SK-N-SH (cell line): Measurements from ENCODE around the gene ADAMTS17. TPM values are rescaled to one million over a fixed set of nuclear protein-coding genes. Genes with fewer than 3 reads are reported as not detected.

Experiments
- CTCF ChIA-PET: fragments of 300-600, 350-600 bp; formaldehyde crosslinking; extraction: SDS; loops from one replicate; lab custom pipeline; 2021; lab: Yijun Ruan, JAX
- POLR2A ChIA-PET: fragments of 350-600 bp; sonication (Branson Sonifier 250); formaldehyde crosslinking; extraction: SDS; loops from one replicate; lab custom pipeline; 2020; ENCODE audit warnings: antibody characterized with exemption, inconsistent platforms; lab: Yijun Ruan, JAX
- DNase-seq: peaks from one replicate; pipeline ENCODE4 v3.0.0; 2012
- H2AFZ ChIP-seq: fragments of 200-600 bp; sonication (generic); 2 replicates; pipeline ENCODE4 v1.8.1; 2016; ENCODE audit warnings: antibody characterized with exemption, mild to moderate bottlenecking, low read depth
- H3F3A ChIP-seq: fragments of 200-600 bp; sonication (generic); replicated peaks from 2 replicates; pipeline ENCODE3; 2016; ENCODE audit warnings: antibody characterized with exemption, mild to moderate bottlenecking; ENCODE audit not compliant: insufficient read depth
- H3K27ac ChIP-seq, 2 experiments: fragments of 200-500 bp in 1 of 2; fragments of 200-600 bp in 1 of 2; sonication (Bioruptor generic) in 1 of 2; sonication (generic), shearing (Covaris generic) in 1 of 2; 2 replicates each; pipeline versions ENCODE4 v1.5.1 to v1.6.1; 2014 to 2016; ENCODE audit warnings: low read depth in 2 of 2, inconsistent platforms in 1 of 2, low read length in 1 of 2, mild to moderate bottlenecking in 1 of 2, mixed read lengths in 1 of 2
- H3K27me3 ChIP-seq: fragments of 200-600 bp; sonication (generic), shearing (Covaris generic); 2 replicates; pipeline ENCODE4 v1.6.1; 2016; ENCODE audit warnings: mixed run types; ENCODE audit not compliant: insufficient read depth
- H3K36me3 ChIP-seq, 2 experiments: fragments of 200-500 bp in 1 of 2; fragments of 200-600 bp in 1 of 2; sonication (Bioruptor generic) in 1 of 2; sonication (generic) in 1 of 2; replicated peaks in 1 of 2; 2 replicates each; pipeline versions ENCODE3 to v1.5.1; 2014 to 2016; ENCODE audit warnings: low read length in 1 of 2, mild to moderate bottlenecking in 1 of 2; ENCODE audit not compliant: insufficient read depth in 2 of 2, control insufficient read depth in 1 of 2
- H3K4me1 ChIP-seq, 2 experiments: fragments of 200-500 bp in 1 of 2; fragments of 200-600 bp in 1 of 2; sonication (Bioruptor generic) in 1 of 2; sonication (generic), shearing (Covaris generic) in 1 of 2; 2 replicates each; pipeline versions ENCODE4 v1.5.1 to v1.6.1; 2014 to 2016; ENCODE audit warnings: low read depth in 1 of 2, low read length in 1 of 2, mixed run types in 1 of 2; ENCODE audit not compliant: insufficient read depth in 2 of 2, control insufficient read depth in 1 of 2
- H3K4me2 ChIP-seq: fragments of 200-600 bp; sonication (generic), shearing (Covaris generic); 2 replicates; pipeline ENCODE4 v1.6.1; 2017; ENCODE audit warnings: mixed run types
- H3K4me3 ChIP-seq, 2 experiments: fragments of 200-500 bp in 1 of 2; fragments of 200-600 bp in 1 of 2; sonication (Bioruptor generic) in 1 of 2; sonication (generic), shearing (Covaris generic) in 1 of 2; 2 replicates each; pipeline versions ENCODE4 v1.5.1 to v1.8.1; 2014 to 2016; ENCODE audit warnings: low read depth in 2 of 2, inconsistent platforms in 1 of 2, low read length in 1 of 2, mild to moderate bottlenecking in 1 of 2, mixed read lengths in 1 of 2, moderate library complexity in 1 of 2
- H3K79me2 ChIP-seq: fragments of 200-600 bp; sonication (generic); 2 replicates; pipeline ENCODE4 v1.8.1; 2017; ENCODE audit warnings: mild to moderate bottlenecking; ENCODE audit not compliant: insufficient read depth
- H3K9ac ChIP-seq: fragments of 200-600 bp; sonication (generic); 2 replicates; pipeline ENCODE4 v1.6.1; 2017; ENCODE audit warnings: mixed run types
- H3K9me2 ChIP-seq: fragments of 200-600 bp; sonication (generic); 2 replicates; pipeline ENCODE4 v1.6.1; 2017; ENCODE audit warnings: mixed run types
- H3K9me3 ChIP-seq: fragments of 200-600 bp; sonication (generic); 2 replicates; pipeline ENCODE4 v1.6.1; 2017; ENCODE audit warnings: mixed run types, mild to moderate bottlenecking, moderate library complexity
- H4K20me1 ChIP-seq: fragments of 200-600 bp; sonication (generic); 2 replicates; pipeline ENCODE4 v1.6.1; 2017; ENCODE audit warnings: mild to moderate bottlenecking, mixed run types; ENCODE audit not compliant: insufficient read depth
- ELF1 ChIP-seq: IDR thresholded peaks from 2 replicates; pipeline ENCODE4 v1.4.0; 2012
- EZH2phosphoT487 ChIP-seq: fragments of 200-600 bp; sonication (generic); IDR thresholded peaks from 2 replicates; pipeline ENCODE4 v1.6.1; 2017; ENCODE audit warnings: low read depth, mixed run types, mild to moderate bottlenecking, antibody characterized with exemption, moderate library complexity, borderline replicate concordance
- GATA2 ChIP-seq: sonication (generic); formaldehyde crosslinking; IDR thresholded peaks from 2 replicates; pipeline ENCODE4 v1.5.0; 2020; ENCODE audit warnings: mild to moderate bottlenecking, missing genetic modification reagents
- JUND ChIP-seq: IDR thresholded peaks from 2 replicates; pipeline ENCODE4 v1.4.0; 2012
- MXI1 ChIP-seq: IDR thresholded peaks from 2 replicates; pipeline ENCODE4 v1.6.1; 2012; ENCODE audit warnings: mild to moderate bottlenecking, low read depth, low read length, improper control_type of control experiment
- POLR2AphosphoS5 ChIP-seq: IDR thresholded peaks from 2 replicates; pipeline ENCODE4 v1.6.1; 2012; ENCODE audit warnings: low read depth, low read length
- RCOR1 ChIP-seq: fragments of 150-350 bp; IDR thresholded peaks from 2 replicates; pipeline ENCODE4 v1.6.1; 2017; ENCODE audit warnings: antibody characterized with exemption, low read length
- RFX5 ChIP-seq: IDR thresholded peaks from 2 replicates; pipeline ENCODE4 v1.6.1; 2012; ENCODE audit warnings: mild to moderate bottlenecking, improper control_type of control experiment, low read length
- SMC3 ChIP-seq: IDR thresholded peaks from 2 replicates; pipeline ENCODE4 v1.6.1; 2012; ENCODE audit warnings: low read depth, low read length, improper control_type of control experiment
- TAF1 ChIP-seq: IDR thresholded peaks from 2 replicates; pipeline ENCODE4 v1.6.1; 2012; ENCODE audit warnings: low read depth, mild to moderate bottlenecking, low read length, moderate library complexity, borderline replicate concordance
- TCF12 ChIP-seq: IDR thresholded peaks from 2 replicates; pipeline ENCODE4 v1.4.0; 2012
- TEAD4 ChIP-seq: IDR thresholded peaks from 2 replicates; pipeline ENCODE4 v1.4.0; 2012; ENCODE audit warnings: mild to moderate bottlenecking, borderline replicate concordance; ENCODE audit not compliant: insufficient read depth
- USF2 ChIP-seq: fragments of 150-350 bp; IDR thresholded peaks from 2 replicates; pipeline ENCODE4 v1.6.1; 2017; ENCODE audit warnings: antibody characterized with exemption, low read length, low read depth, borderline replicate concordance
- WGBS: methylation state at CpG from one replicate; pipeline ENCODE4 v1.1.6; 2017; ENCODE audit warnings: low lambda C conversion rate; 5-methylcytosine and 5-hydroxymethylcytosine counted together
- polyA plus RNA-seq, 3 experiments: library from polyadenylated mRNA; depleted of rRNA; stranded (reverse); fragments of >200 nt; gene quantifications; 2 replicates each; pipeline ENCODE4 v1.2.3, GENCODE V29; 2012
- TF ChIP-seq, protein P1 (sequence below): IDR thresholded peaks from 2 replicates; pipeline ENCODE4 v1.6.1; 2012; ENCODE audit warnings: mild to moderate bottlenecking, low read depth, low read length, moderate library complexity
- TF ChIP-seq, protein P2 (sequence below): fragments of 150-350 bp; IDR thresholded peaks from 2 replicates; pipeline ENCODE4 v1.6.1; 2016; ENCODE audit warnings: mild to moderate bottlenecking, low read depth, low read length
- TF ChIP-seq, protein P3 (sequence below): fragments of 200-600 bp; sonication (generic); IDR thresholded peaks from 2 replicates; pipeline ENCODE4 v1.6.1; 2017; ENCODE audit warnings: antibody characterized with exemption, mild to moderate bottlenecking, moderate library complexity

Gene ADAMTS17
- polyA plus RNA-seq, 1 of the 3 experiments (the other 2 are of a cell fraction): not detected

DNA sequence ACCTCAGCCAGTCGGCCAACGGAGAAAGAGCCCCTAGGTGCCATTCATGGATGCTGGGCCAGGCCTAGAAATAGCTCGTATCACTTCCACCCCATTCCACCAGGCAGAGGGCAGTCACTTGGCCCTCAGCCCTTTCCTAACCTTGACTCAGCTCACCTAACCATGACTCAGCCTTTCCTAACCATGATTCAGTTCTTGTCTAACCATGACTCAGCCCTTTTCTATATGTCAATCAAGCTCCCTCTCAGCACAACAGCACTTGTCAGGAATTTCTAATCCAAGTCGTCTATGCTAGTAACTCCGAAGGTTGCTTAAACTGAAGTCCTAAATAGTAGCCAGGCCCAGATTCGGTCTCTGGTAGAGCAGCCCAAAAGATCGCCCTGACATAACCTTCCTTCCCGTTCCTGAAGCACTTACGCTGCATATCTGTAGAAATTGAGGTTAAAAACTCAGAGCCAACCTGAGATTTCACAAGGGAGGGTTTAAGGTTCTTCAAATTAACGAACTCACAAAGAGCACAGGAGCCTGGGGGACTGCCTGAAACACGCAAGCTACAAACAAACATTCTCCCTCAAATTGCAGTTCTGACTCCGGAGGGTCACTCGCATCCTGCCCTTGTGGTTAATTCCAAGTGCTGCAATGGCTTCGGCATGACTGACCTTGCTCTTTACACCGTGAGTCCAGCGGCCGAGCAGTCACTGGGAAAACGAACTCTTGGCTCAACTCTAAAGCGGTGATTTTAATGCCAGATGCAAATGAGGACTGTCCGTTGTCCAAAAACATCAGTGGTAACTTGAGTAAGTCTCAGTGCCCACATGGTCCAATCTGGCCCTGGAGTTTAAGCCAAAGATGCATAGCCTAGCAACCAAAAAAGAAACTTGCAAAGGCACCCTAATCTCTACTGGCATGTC is 99.9 kb downstream of the ADAMTS17 start:
- TF ChIP-seq RFX5 (no peak), TCF12 (no peak), USF2 (no peak), RCOR1 (no peak), GATA2 (no peak), TEAD4 (no peak), SMC3 (no peak), EZH2phosphoT487 (no peak), MXI1 (no peak), JUND (no peak), POLR2AphosphoS5 (no peak), TAF1 (no peak), ELF1 (no peak)
- TF ChIP-seq, protein P1, sequence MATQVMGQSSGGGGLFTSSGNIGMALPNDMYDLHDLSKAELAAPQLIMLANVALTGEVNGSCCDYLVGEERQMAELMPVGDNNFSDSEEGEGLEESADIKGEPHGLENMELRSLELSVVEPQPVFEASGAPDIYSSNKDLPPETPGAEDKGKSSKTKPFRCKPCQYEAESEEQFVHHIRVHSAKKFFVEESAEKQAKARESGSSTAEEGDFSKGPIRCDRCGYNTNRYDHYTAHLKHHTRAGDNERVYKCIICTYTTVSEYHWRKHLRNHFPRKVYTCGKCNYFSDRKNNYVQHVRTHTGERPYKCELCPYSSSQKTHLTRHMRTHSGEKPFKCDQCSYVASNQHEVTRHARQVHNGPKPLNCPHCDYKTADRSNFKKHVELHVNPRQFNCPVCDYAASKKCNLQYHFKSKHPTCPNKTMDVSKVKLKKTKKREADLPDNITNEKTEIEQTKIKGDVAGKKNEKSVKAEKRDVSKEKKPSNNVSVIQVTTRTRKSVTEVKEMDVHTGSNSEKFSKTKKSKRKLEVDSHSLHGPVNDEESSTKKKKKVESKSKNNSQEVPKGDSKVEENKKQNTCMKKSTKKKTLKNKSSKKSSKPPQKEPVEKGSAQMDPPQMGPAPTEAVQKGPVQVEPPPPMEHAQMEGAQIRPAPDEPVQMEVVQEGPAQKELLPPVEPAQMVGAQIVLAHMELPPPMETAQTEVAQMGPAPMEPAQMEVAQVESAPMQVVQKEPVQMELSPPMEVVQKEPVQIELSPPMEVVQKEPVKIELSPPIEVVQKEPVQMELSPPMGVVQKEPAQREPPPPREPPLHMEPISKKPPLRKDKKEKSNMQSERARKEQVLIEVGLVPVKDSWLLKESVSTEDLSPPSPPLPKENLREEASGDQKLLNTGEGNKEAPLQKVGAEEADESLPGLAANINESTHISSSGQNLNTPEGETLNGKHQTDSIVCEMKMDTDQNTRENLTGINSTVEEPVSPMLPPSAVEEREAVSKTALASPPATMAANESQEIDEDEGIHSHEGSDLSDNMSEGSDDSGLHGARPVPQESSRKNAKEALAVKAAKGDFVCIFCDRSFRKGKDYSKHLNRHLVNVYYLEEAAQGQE: no peak
- TF ChIP-seq, protein P2, sequence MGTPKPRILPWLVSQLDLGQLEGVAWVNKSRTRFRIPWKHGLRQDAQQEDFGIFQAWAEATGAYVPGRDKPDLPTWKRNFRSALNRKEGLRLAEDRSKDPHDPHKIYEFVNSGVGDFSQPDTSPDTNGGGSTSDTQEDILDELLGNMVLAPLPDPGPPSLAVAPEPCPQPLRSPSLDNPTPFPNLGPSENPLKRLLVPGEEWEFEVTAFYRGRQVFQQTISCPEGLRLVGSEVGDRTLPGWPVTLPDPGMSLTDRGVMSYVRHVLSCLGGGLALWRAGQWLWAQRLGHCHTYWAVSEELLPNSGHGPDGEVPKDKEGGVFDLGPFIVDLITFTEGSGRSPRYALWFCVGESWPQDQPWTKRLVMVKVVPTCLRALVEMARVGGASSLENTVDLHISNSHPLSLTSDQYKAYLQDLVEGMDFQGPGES: no peak
- TF ChIP-seq, protein P3, sequence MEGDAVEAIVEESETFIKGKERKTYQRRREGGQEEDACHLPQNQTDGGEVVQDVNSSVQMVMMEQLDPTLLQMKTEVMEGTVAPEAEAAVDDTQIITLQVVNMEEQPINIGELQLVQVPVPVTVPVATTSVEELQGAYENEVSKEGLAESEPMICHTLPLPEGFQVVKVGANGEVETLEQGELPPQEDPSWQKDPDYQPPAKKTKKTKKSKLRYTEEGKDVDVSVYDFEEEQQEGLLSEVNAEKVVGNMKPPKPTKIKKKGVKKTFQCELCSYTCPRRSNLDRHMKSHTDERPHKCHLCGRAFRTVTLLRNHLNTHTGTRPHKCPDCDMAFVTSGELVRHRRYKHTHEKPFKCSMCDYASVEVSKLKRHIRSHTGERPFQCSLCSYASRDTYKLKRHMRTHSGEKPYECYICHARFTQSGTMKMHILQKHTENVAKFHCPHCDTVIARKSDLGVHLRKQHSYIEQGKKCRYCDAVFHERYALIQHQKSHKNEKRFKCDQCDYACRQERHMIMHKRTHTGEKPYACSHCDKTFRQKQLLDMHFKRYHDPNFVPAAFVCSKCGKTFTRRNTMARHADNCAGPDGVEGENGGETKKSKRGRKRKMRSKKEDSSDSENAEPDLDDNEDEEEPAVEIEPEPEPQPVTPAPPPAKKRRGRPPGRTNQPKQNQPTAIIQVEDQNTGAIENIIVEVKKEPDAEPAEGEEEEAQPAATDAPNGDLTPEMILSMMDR: no peak
- Histone ChIP-seq H3K9me3 (no peaks in the 10 kb centered on the region), H3K27me3 (no peaks in the 10 kb centered on the region), H3K9me2 (no peaks in the 10 kb centered on the region), H3K9ac (no peak overlapping the region), H3K4me2 (no peak overlapping the region), H2AFZ (no peak overlapping the region), H3K36me3 (no peaks in the 10 kb centered on the region), H4K20me1 (no peaks in the 10 kb centered on the region), H3K27ac (no peak overlapping the region), H3K4me1 (no peaks in the 10 kb centered on the region), H3K4me3 (no peak overlapping the region), H3K79me2 (no peaks in the 10 kb centered on the region), H3F3A (no peaks in the 10 kb centered on the region)
- CTCF ChIA-PET: no interaction called here
- 40% methylated on average over 14 of the region's 20 CpGs for WGBS
- no peak for DNase-seq
- POLR2A ChIA-PET: no interaction called here
